Fibroblast of skin of right biceps (primary cell): ENCODE results near the gene TTC12.

Experiments
- DNase-seq: peaks from one replicate; pipeline ENCODE4 v3.0.0-alpha.2; 2013

The TTC12 gene

GRCh38 chr11:113332023-113332422 is 17.6 kb downstream of the TTC12 start:
- peak; percentile 34 for DNase-seq

DNA sequence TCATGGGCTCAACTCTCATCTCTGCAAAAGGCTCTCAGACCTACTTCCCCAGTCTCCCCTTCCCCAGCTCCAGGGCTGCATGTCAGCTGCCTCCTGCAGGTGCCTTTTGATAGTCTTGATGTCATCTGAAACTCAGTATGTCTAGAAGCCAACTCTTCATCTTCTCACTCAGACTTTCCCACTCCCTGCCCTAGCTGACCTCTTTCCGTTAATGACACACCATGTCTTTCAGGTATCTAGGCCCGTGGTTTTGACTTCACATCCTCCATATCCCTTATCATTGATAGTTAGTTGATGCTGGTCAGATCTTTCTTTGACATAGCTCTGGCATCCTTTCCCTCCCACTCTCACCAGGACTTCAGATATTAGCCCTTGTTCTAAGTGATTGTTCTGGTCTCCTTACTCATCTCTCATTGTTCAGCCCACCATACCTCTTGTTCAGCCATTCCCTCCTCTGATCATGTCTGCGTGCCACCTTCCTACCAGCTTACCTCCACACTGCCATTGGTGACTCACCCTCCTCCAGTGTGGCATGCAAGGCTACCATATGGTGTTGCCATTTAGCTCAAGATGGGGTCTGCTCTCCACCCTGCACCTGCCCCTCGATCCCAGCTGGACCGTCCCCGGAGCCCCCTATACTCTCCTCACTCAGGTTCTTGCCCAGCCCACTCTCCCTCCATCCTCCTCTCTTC is 18.4 kb downstream of the TTC12 start:
- no peak for DNase-seq

DNA sequence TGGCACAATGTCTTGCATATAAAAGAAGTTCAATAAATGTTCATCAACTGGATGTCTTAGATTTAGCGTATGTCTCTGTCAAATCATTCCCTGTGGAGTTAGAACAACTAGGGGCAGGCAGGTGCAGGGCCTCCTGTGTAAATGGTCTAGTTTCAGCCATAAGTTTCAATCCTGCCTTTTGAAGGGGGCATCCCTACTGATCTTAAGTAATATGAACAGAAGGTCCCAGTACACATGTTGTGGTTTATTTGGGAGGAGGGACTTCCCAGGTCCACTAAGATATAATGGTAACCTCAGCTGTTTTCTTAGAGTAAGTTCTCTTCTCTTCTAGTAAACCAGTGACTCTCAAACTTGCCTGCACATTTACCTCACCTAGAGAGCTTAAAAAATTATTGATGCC is 19.8 kb downstream of the TTC12 start:
- no peak for DNase-seq

DNA sequence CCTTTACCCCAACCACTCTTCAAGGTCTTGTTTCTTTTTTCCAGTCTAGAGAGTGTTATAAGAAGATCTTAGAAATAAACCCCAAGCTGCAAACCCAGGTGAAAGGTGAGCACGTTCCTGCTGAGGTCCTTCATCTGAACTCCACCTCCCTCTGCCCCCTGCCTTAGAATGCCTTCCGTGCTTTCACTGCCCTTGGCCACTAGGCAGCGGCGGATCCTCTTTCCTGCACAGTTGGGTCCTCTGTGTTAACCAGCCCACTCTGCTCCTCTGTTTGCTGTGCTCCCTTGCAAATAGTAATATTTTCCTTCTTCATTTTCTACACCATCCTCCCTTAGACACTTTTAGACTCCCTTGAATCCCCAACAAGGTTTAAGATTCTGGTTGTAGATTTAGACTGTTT is 24.3 kb downstream of the TTC12 start:
- DNase-seq = no peak

- no peak for DNase-seq
These were observed 25.7 kb downstream of the TTC12 start for GRCh38 chr11:113339929-113340589.

GRCh38 chr11:113341388-113342165 is 27.2 kb downstream of the TTC12 start:
- no peak for DNase-seq

DNA sequence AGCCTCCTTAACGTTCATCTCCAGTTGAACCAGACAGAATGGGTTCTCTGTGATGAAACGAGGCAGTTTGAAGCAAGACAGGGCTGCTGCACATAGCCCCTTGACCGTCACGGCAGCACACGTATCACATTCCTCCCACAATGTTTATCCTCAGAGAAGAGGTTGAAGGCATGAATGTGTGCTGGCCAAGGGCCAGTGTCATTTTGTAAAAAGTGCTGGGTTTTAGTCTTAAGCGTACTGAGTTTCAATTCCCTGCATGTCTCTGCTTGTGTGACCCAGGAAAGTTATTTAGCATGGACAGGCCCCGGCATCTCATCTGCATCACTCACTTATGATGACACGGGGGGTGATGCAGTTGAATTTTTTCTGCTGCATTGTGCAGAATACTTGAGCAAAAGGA is 31.6 kb downstream of the TTC12 start:
- DNase-seq = no peak

DNA sequence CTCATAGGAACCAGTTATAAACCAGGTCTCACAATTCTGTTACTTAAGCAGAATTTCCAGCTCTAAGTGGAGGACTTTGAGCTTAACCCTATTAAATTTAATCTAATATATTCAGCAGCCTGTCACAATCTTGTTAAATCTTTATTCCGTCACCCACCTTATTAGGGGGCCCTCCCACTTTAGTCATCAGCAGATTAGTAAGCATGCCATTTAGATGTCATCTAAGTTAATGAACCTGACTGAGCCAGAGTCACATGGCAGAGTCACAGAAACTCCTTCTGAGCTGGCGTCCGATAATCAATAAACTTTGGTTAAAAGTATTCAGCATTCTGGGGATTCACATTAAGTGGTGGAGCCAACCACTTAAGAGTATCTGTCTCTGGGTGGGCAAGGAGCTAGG is 35.1 kb downstream of the TTC12 start:
- DNase-seq = no peak

DNA sequence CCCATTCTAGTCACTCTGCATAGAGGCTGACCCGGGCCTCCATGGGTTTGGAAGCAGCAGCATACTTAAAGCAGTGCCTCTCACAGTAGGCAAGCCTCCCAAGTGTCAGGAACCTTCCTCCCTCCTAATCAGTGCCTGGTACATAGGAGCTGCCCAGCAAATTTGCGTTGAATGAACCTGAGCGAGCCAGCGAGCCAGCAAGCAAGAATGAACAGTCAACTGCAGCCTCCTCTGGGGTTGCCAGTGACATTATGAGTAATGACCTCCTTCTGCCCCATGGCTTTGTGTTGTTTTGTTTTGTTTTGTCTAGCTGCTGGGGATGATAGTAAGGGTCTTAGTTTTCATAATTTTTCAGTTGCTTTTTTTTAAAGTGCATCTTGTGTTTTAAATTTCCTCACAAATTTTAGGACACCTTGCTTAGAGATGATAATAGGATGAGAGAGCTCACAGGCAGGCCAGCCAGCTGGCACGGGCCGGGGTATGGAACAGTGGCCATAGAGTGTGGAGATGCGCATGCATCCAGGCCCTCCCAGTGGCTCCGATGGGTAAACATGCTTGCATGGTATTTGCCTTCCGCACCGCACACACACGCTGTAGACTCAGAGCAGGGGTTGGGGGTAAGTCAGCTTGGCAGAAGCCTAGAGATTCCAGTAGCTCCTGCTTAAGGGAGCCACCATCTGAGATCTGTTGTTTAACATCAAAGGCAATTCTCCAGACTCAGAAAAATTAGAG is 36.1 kb downstream of the TTC12 start:
- DNase-seq = no peak

- DNase-seq = no peak
These were observed 36.7 kb downstream of the TTC12 start for GRCh38 chr11:113351068-113351450.

DNA sequence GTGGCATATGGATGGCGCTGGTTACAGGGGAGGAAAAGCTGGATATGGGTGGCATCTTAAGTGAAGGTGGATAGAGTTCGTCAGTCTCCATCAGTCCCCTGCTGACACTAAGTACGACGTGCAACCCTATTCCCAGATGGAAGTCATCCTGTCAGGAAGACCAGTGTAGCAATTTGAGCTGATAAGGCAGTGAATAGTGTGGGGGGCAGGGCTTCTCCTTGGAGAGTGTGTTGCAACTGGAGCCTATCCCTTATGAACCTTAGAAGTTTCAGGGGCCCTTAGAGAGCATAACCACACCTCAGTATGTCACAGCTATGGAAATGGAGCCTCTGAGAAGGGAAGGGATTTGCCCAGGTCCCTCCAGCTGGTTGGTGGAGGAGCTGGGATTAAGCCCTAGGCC is 37.1 kb downstream of the TTC12 start:
- no peak for DNase-seq

- DNase-seq = no peak
These were observed 41.8 kb downstream of the TTC12 start for GRCh38 chr11:113356203-113356602.

GRCh38 chr11:113363406-113363805 is 49.0 kb downstream of the TTC12 start:
- no peak for DNase-seq

DNA sequence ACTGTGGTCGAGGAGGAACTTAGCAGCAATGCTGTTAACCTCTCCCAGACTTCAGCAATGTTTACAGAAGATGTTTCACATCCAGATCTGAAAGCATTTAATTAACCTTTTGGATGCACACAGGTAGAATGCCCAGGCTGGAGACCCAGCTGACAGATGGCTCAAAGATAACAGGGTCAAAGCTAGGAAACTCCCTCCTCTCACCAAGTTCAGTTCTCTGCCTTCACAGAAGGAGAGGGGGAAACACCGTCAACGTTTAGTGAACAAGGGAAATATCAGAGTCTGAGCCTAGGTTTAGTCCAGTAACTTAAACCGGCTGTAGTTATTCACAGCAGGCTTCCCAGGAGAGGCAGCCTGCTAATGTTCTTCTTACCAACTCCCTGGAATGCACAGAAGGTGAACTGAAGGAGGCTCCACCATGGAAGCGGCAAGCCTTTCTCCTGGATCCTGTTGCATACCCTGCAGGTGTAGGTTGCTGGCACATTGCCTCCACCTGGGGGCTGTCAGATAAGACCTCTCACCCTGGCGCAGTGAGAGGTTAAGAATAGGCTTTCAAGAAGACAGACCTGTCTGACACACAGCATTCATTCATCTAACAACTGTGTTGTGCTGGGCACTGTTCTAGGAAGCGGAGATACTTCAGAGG is 49.7 kb downstream of the TTC12 start:
- DNase-seq = no peak

DNA sequence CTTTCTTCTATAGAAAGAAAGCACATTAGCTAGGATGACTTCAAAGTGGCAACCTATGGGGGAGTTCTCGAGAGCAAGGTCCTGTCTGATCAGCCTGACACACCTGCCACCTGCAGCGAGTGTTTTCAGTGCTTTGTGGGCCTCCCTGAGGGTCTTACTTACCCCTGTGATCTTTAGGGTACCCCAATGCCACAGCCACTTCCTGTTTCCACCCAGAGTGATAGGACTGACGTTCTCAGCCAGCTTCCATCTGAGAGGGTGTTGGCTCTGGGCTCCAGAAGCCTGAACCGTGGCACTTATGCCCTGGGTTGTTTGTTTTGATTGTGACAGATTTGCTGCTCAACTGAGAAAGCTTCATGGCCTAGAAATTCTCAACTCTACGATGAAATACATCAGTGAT is 51.5 kb downstream of the TTC12 start:
- no peak for DNase-seq

DNA sequence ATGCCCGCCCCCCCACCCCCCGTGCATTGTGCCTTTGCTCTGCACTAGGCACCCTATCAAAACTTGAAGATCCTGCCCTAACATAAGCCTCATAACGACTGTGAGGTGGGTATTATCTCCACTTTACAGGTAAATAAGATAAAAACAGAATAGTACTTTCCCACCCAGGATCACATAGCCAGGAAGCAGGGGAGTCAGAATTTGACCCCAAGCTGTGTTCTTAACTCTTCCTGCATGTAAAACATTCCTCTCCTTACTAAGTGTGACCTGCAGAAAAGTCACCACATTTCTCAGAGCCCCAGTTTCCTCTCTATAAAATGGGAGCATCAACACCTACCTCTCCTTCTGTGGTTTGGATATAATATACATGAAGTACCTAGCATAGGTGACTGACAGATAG is 55.0 kb downstream of the TTC12 start:
- DNase-seq = no peak

- no peak for DNase-seq
These were observed 56.3 kb downstream of the TTC12 start for GRCh38 chr11:113370634-113371033.

DNA sequence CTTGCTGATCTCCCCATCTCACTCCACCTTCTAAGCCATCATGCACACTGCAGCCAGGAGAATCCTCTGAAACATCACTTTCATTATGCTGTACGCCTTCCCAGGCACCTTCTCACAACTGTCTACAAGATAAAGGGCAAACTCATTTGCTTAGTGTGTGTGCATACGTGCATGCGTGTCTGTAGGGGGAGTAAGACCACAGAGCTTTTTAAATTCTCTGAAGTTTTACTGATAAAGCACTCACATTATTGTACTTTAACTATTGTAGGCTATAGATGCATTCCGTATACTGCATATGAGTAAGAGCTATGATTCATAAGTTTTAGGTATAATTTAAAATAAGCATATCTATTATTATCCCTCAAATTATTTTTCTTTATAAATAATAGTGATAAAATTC is 57.9 kb downstream of the TTC12 start:
- DNase-seq = peak; percentile 15

GRCh38 chr11:113373306-113373705 is 58.9 kb downstream of the TTC12 start:
- peak; percentile 61 for DNase-seq

GRCh38 chr11:113373981-113374560 is 59.7 kb downstream of the TTC12 start:
- no peak for DNase-seq

- no peak for DNase-seq
These were observed 61.0 kb downstream of the TTC12 start for GRCh38 chr11:113375402-113375801.

- no peak for DNase-seq
These were observed 61.8 kb downstream of the TTC12 start for GRCh38 chr11:113376156-113376555.
